ENCODE data around the gene CABP2. TPM values are rescaled to one million over a fixed set of nuclear protein-coding genes. Genes with fewer than 3 reads are reported as not detected.

CABP2 gene
- total RNA-seq, 1 experiment from 2014 or later = not detected

GRCh38 chr11:67534070-67534679 lies 10.9 kb upstream of the CABP2 start:
- H3K27me3 Mint-ChIP-seq (ENCODE audit: low read depth) = peaks cover 21% of the 10 kb centered on the region
- 100% methylated on average over 1 of the region's 4 CpGs for WGBS (ENCODE audit: extremely low coverage, insufficient read length, low lambda C conversion rate)
- H3K27ac ChIP-seq (ENCODE audit: insufficient read length, low read depth, low read length) = no peak overlapping the region
- H3K4me1 Mint-ChIP-seq = 0 out of 4 replicates have a peak, but pooled peaks cover 0 to 8% of the 10 kb centered on the region in 2 experiments
- peaks cover 40 to 45% of the 10 kb centered on the region in 2 experiments for H3K9me3 Mint-ChIP-seq
- no peaks in the 10 kb centered on the region for H3K4me1 ChIP-seq (ENCODE audit: insufficient read depth, low read length)
- H3K4me2 ChIP-seq (ENCODE audit: insufficient read depth, insufficient read length, low read length) = no peak overlapping the region
- H2AK5ac ChIP-seq (ENCODE audit: insufficient read length, low read length) = no peak overlapping the region
- no peak overlapping the region for H3K4me3 Mint-ChIP-seq
- H2BK120ac ChIP-seq (ENCODE audit: low read depth, low read length, poor library complexity, severe bottlenecking) = no peak overlapping the region
- H4K91ac ChIP-seq (ENCODE audit: insufficient read length, low read depth, low read length) = no peak overlapping the region
- no peak overlapping the region for H3K27ac Mint-ChIP-seq
- H3K14ac ChIP-seq (ENCODE audit: insufficient read depth, low read length) = no peak overlapping the region
- no peak overlapping the region for H3T11ph ChIP-seq (ENCODE audit: low read length)
- H3K18ac ChIP-seq (ENCODE audit: insufficient read length, low read depth, low read length) = no peak overlapping the region
- no peak overlapping the region for H4K5ac ChIP-seq (ENCODE audit: insufficient read length, low read depth, low read length)
- no peak for DNase-seq
- H2AFZ ChIP-seq (ENCODE audit: low read length) = no peak overlapping the region
- no peaks in the 10 kb centered on the region for H4K20me1 ChIP-seq (ENCODE audit: control insufficient read depth, insufficient read depth, insufficient read length)
- peaks cover 13% of the 10 kb centered on the region for H3K9me3 ChIP-seq (ENCODE audit: control insufficient read depth, low read depth, low read length)
- no peaks in the 10 kb centered on the region for H3K23me2 ChIP-seq (ENCODE audit: insufficient read length, low read depth, low read length, poor library complexity, severe bottlenecking)
- H4K8ac ChIP-seq (replicated peaks; ENCODE audit: insufficient read length, low read depth, low read length) = no peak overlapping the region
- no peak overlapping the region for H2BK15ac ChIP-seq (ENCODE audit: low read depth, low read length)
- H3K56ac ChIP-seq (ENCODE audit: insufficient read length, low read depth, low read length) = no peak overlapping the region
- H3K36me3 Mint-ChIP-seq (ENCODE audit: insufficient read depth in 1 of 3, low read depth in 3 of 3) = peaks cover 4 to 8% (median 4%) of the 10 kb centered on the region in 3 experiments; a peak in 5 of 7 replicates
- H2BK12ac ChIP-seq (ENCODE audit: insufficient read length, low read depth, low read length) = no peak overlapping the region
- TF ChIP-seq CTCF (conservative IDR thresholded peaks at IDR 0.05) = no peak
- H3K23ac ChIP-seq (ENCODE audit: insufficient read length, low read depth, low read length) = no peak overlapping the region
- H2BK20ac ChIP-seq (ENCODE audit: low read depth, low read length, poor library complexity, severe bottlenecking) = no peak overlapping the region
- H3K9ac ChIP-seq (ENCODE audit: extremely low read depth, insufficient read length, low read length) = no peak overlapping the region
- no peak overlapping the region for H2BK5ac ChIP-seq (ENCODE audit: insufficient read length, low read length)
- H3K27me3 ChIP-seq (ENCODE audit: insufficient read depth, low read length) = no peaks in the 10 kb centered on the region
- H3K79me2 ChIP-seq (ENCODE audit: insufficient read depth, low read length) = no peaks in the 10 kb centered on the region
- H3K4ac ChIP-seq (ENCODE audit: low read depth, low read length) = no peak overlapping the region
- H3K79me1 ChIP-seq (ENCODE audit: insufficient read depth, low read depth, low read length, poor library complexity, severe bottlenecking) = no peaks in the 10 kb centered on the region
